CD4-positive, CD25-positive, alpha-beta regulatory T cell (primary cell): ENCODE data around the gene ARL2. TPM values are rescaled to one million over a fixed set of nuclear protein-coding genes. Genes with fewer than 3 reads are reported as not detected.

ENCODE experiments used
- ATAC-seq, 2 donors: fragments of 150-1000 bp; cut with Tn5 transposase; one replicate each; pipeline ENCODE4 v1.10.0; 2021; ENCODE audit warnings: low read depth in 2 of 2, moderate number of reproducible peaks in 2 of 2, moderate library complexity in 1 of 2
- DNase-seq, 3 donors: peaks; one replicate each; pipeline versions ENCODE4 v3.0.0 to v3.0.0-alpha.2; 2012 to 2022; ENCODE audit warnings: mixed read lengths in 1 of 3
- H3K27ac ChIP-seq: one replicate; pipeline ENCODE4 v1.7.0; 2013; ENCODE audit warnings: mild to moderate bottlenecking, low read length; ENCODE audit not compliant: insufficient read depth, poor library complexity, severe bottlenecking
- H3K27me3 ChIP-seq: one replicate; pipeline ENCODE4 v1.7.0; 2013; ENCODE audit warnings: low read length; ENCODE audit not compliant: control insufficient read depth, insufficient read depth
- H3K36me3 ChIP-seq: one replicate; pipeline ENCODE4 v1.7.0; 2013; ENCODE audit warnings: mild to moderate bottlenecking, low read length, moderate library complexity; ENCODE audit not compliant: control insufficient read depth, insufficient read depth
- H3K4me1 ChIP-seq: 2 replicates; pipeline ENCODE4 v1.7.0; 2013; ENCODE audit warnings: mild to moderate bottlenecking, low read length; ENCODE audit not compliant: insufficient read depth, control insufficient read depth, poor library complexity, severe bottlenecking
- H3K4me3 ChIP-seq: one replicate; pipeline ENCODE4 v1.7.0; 2013; ENCODE audit warnings: low read depth, mild to moderate bottlenecking, low read length, moderate library complexity
- H3K9me3 ChIP-seq, 2 experiments: 1 replicate in 1 of 2; 2 replicates in 1 of 2; pipeline ENCODE4 v1.7.0; 2013; ENCODE audit warnings: low read length in 2 of 2, mild to moderate bottlenecking in 1 of 2, moderate library complexity in 1 of 2; ENCODE audit not compliant: control insufficient read depth in 2 of 2
- H3K27ac Mint-ChIP-seq, 3 donors: one replicate each; pipeline ENCODE4 v1.8.0; 2020 to 2022; ENCODE audit warnings: mild to moderate bottlenecking in 3 of 3, mixed read lengths in 3 of 3, moderate library complexity in 2 of 3
- H3K27me3 Mint-ChIP-seq: one replicate; pipeline ENCODE4 v1.8.0; 2022; ENCODE audit warnings: mild to moderate bottlenecking, mixed read lengths
- H3K36me3 Mint-ChIP-seq: one replicate; pipeline ENCODE4 v1.8.0; 2020; ENCODE audit warnings: mixed read lengths
- H3K4me1 Mint-ChIP-seq, 4 donors: one replicate each; pipeline ENCODE4 v1.8.0; 2020 to 2022; ENCODE audit warnings: mixed read lengths in 4 of 4, mild to moderate bottlenecking in 1 of 4
- H3K4me3 Mint-ChIP-seq, 4 donors: one replicate each; pipeline ENCODE4 v1.8.0; 2020 to 2022; ENCODE audit warnings: mild to moderate bottlenecking in 4 of 4, mixed read lengths in 4 of 4, moderate library complexity in 3 of 4
- H3K9me3 Mint-ChIP-seq, 7 donors: one replicate each; pipeline ENCODE4 v1.8.0; 2020 to 2022; ENCODE audit warnings: mixed read lengths in 7 of 7, mild to moderate bottlenecking in 3 of 7, moderate library complexity in 2 of 7
- polyA plus RNA-seq, 4 donors: library from polyadenylated mRNA; unstranded; fragments of 300-500 nt; fragmentation: Illumina TruSeq; gene quantifications; one replicate each; pipeline ENCODE4 v1.2.3, GENCODE V29; 2021
- total RNA-seq: library from RNA; stranded (reverse); gene quantifications from one replicate; pipeline ENCODE4 v1.2.3, GENCODE V29; 2022

Gene ARL2
- total and polyA plus RNA-seq, 5 donors from 2014 or later: 16.5 to 67.6 (median 64.8) TPM

- no peaks in the 10 kb centered on the region for H3K9me3 Mint-ChIP-seq
- peak within 1 kb of the TSS; percentile 66 for H3K4me3 ChIP-seq
- H3K36me3 ChIP-seq: peaks cover 19% of the 10 kb centered on the region
- no peaks in the 10 kb centered on the region for H3K27me3 Mint-ChIP-seq
- H3K9me3 ChIP-seq: no peaks in the 10 kb centered on the region
- peak; percentile 81 to 97 (median 88) for DNase-seq
- H3K4me3 Mint-ChIP-seq: peak within 1 kb of the TSS; percentile 94 to 97 (median 96)
- H3K36me3 Mint-ChIP-seq: peaks cover 5% of the 10 kb centered on the region
- ATAC-seq: peak; percentile 91 to 93
- no peaks in the 10 kb centered on the region for H3K27me3 ChIP-seq
- peaks cover 0 to 31% (median 10%) of the 10 kb centered on the region in 4 donors for H3K4me1 Mint-ChIP-seq
- peaks cover 26% of the 10 kb centered on the region for H3K4me1 ChIP-seq
- H3K27ac ChIP-seq: peak within 1 kb of the TSS; percentile 80
- peak within 1 kb of the TSS; percentile 50 to 86 (median 85) for H3K27ac Mint-ChIP-seq
Observed at GRCh38 chr11:65040847-65041622, 27.1 kb downstream of the ARL2 start, which contains the start of gene SAC3D1. SAC3D1 (plus strand) TSS chr11:65041210; CDS start chr11:65041293, 83 bp downstream.

GRCh38 chr11:65042891-65043290 lies 28.9 kb downstream of the ARL2 start:
- peaks cover 10% of the 10 kb centered on the region for H3K36me3 ChIP-seq
- ATAC-seq (no peak), DNase-seq (no peak)
- peaks cover 5% of the 10 kb centered on the region for H3K36me3 Mint-ChIP-seq
- no peaks in the 10 kb centered on the region for H3K27me3 Mint-ChIP-seq
- peak overlapping the region in 1 of 3 donors; percentile 42 for H3K27ac Mint-ChIP-seq
- H3K27me3 ChIP-seq: no peaks in the 10 kb centered on the region
- no peak overlapping the region for H3K27ac ChIP-seq
- peaks cover 39% of the 10 kb centered on the region for H3K4me1 ChIP-seq
- peaks cover 0 to 45% (median 20%) of the 10 kb centered on the region in 4 donors for H3K4me1 Mint-ChIP-seq
- peak overlapping the region; percentile 44 to 89 (median 88) for H3K4me3 Mint-ChIP-seq
- H3K9me3 Mint-ChIP-seq: no peaks in the 10 kb centered on the region
- no peaks in the 10 kb centered on the region for H3K9me3 ChIP-seq
- no peak overlapping the region for H3K4me3 ChIP-seq

- peaks cover 42% of the 10 kb centered on the region for H3K4me1 ChIP-seq
- no peak overlapping the region for H3K27ac ChIP-seq
- H3K36me3 ChIP-seq: peaks cover 9% of the 10 kb centered on the region
- Mint-ChIP-seq H3K9me3 (no peaks in the 10 kb centered on the region), H3K4me1 (peaks cover 0 to 45% (median 21%) of the 10 kb centered on the region in 4 donors), H3K36me3 (peaks cover 5% of the 10 kb centered on the region), H3K27me3 (no peaks in the 10 kb centered on the region), H3K4me3 (peak overlapping the region in 3 of 4 donors; percentile 13 to 88 (median 30)), H3K27ac (no peak overlapping the region)
- no peak overlapping the region for H3K4me3 ChIP-seq
- ATAC-seq (no peak), DNase-seq (no peak)
- no peaks in the 10 kb centered on the region for H3K9me3 ChIP-seq
- no peaks in the 10 kb centered on the region for H3K27me3 ChIP-seq
Observed at GRCh38 chr11:65043881-65044501, 30.0 kb downstream of the ARL2 start.

- no peaks in the 10 kb centered on the region for H3K27me3 Mint-ChIP-seq
- no peaks in the 10 kb centered on the region for H3K9me3 Mint-ChIP-seq
- H3K4me1 ChIP-seq: peaks cover 42% of the 10 kb centered on the region
- DNase-seq: no peak
- no peaks in the 10 kb centered on the region for H3K9me3 ChIP-seq
- no peak overlapping the region for H3K4me3 Mint-ChIP-seq
- H3K4me1 Mint-ChIP-seq: peaks cover 0 to 42% (median 21%) of the 10 kb centered on the region in 4 donors
- peaks cover 9% of the 10 kb centered on the region for H3K36me3 ChIP-seq
- peaks cover 5% of the 10 kb centered on the region for H3K36me3 Mint-ChIP-seq
- H3K27me3 ChIP-seq: no peaks in the 10 kb centered on the region
- H3K4me3 ChIP-seq: no peak overlapping the region
- no peak overlapping the region for H3K27ac Mint-ChIP-seq
- H3K27ac ChIP-seq: no peak overlapping the region
- ATAC-seq: no peak
Observed at GRCh38 chr11:65045061-65045460, 31.1 kb downstream of the ARL2 start.

GRCh38 chr11:65045728-65046127 lies 31.8 kb downstream of the ARL2 start:
- H3K27ac Mint-ChIP-seq: no peak overlapping the region

GRCh38 chr11:65047581-65048422 lies 33.8 kb downstream of the ARL2 start:
- DNase-seq (peak; percentile 18 to 47 (median 27)), ATAC-seq (peak; percentile 50 to 52)
- Mint-ChIP-seq H3K27ac (peak overlapping the region; percentile 91 to 97 (median 96)), H3K4me1 (peaks cover 0 to 30% (median 11%) of the 10 kb centered on the region in 4 donors), H3K4me3 (peak overlapping the region; percentile 83 to 94 (median 89)), H3K36me3 (peaks cover 5% of the 10 kb centered on the region), H3K27me3 (no peaks in the 10 kb centered on the region), H3K9me3 (no peaks in the 10 kb centered on the region)
- Histone ChIP-seq H3K4me3 (peak overlapping the region; percentile 53), H3K36me3 (peaks cover 9% of the 10 kb centered on the region), H3K9me3 (no peaks in the 10 kb centered on the region), H3K4me1 (peaks cover 21% of the 10 kb centered on the region), H3K27me3 (no peaks in the 10 kb centered on the region), H3K27ac (peak overlapping the region; percentile 55)

More at GRCh38 chr11:65045728-65046127, 31.8 kb downstream of the ARL2 start:
- H3K36me3 Mint-ChIP-seq: peaks cover 5% of the 10 kb centered on the region
- no peaks in the 10 kb centered on the region for H3K27me3 Mint-ChIP-seq
- no peaks in the 10 kb centered on the region for H3K9me3 ChIP-seq
- no peak overlapping the region for H3K27ac ChIP-seq
- DNase-seq (no peak), ATAC-seq (no peak)
- peak overlapping the region in 1 of 4 donors; percentile 54 for H3K4me3 Mint-ChIP-seq
- H3K9me3 Mint-ChIP-seq: no peaks in the 10 kb centered on the region
- no peak overlapping the region for H3K4me3 ChIP-seq
- H3K36me3 ChIP-seq: peaks cover 9% of the 10 kb centered on the region
- no peaks in the 10 kb centered on the region for H3K27me3 ChIP-seq
- peaks cover 35% of the 10 kb centered on the region for H3K4me1 ChIP-seq
- H3K4me1 Mint-ChIP-seq: peaks cover 0 to 38% (median 18%) of the 10 kb centered on the region in 4 donors

GRCh38 chr11:65051398-65051858 lies 37.5 kb downstream of the ARL2 start:
- H3K9me3 ChIP-seq: no peaks in the 10 kb centered on the region
- peaks cover 4% of the 10 kb centered on the region for H3K27me3 Mint-ChIP-seq
- no peak overlapping the region for H3K27ac ChIP-seq
- H3K4me1 ChIP-seq: peaks cover 23% of the 10 kb centered on the region
- no peak overlapping the region for H3K4me3 ChIP-seq
- no peaks in the 10 kb centered on the region for H3K36me3 Mint-ChIP-seq
- H3K4me1 Mint-ChIP-seq: peaks cover 0 to 35% (median 19%) of the 10 kb centered on the region in 4 donors
- no peaks in the 10 kb centered on the region for H3K36me3 ChIP-seq
- no peaks in the 10 kb centered on the region for H3K27me3 ChIP-seq
- DNase-seq: no peak
- H3K4me3 Mint-ChIP-seq: no peak overlapping the region
- H3K27ac Mint-ChIP-seq: no peak overlapping the region
- ATAC-seq: no peak
- no peaks in the 10 kb centered on the region for H3K9me3 Mint-ChIP-seq
